PC-9 (cell line): ENCODE data around the gene PEG3.
"Not testable (repeated sequence)": the region's sequence is repeated elsewhere in the genome, so short reads cannot be mapped to it uniquely, and the experiment has no call there.

Experiments
- CTCF ChIP-seq: fragments of 200-600 bp; sonication (generic); conservative IDR thresholded peaks from 2 replicates; pipeline ENCODE4 v1.6.1; 2017; ENCODE audit warnings: mixed run types, antibody characterized with exemption, mild to moderate bottlenecking, moderate library complexity
- EZH2 ChIP-seq: fragments of 200-600 bp; sonication (generic); IDR thresholded peaks from 2 replicates; pipeline ENCODE4 v1.8.0; 2017; ENCODE audit warnings: antibody characterized with exemption, low read depth

GRCh38 chr19:56852361-56852760 lies 11.8 kb upstream of the PEG3 start:
- TF ChIP-seq EZH2, CTCF: not testable (repeated sequence)
